Activated naive CD8-positive, alpha-beta T cell treated with anti-CD3 and anti-CD28 coated beads, Interleukin-2, amount 10 ng/mL, durations not matched to agents 7 days and 5 days (primary cell): ENCODE data around the gene PER1. TPM values are rescaled to one million over a fixed set of nuclear protein-coding genes. Genes with fewer than 3 reads are reported as not detected.

Source experiments
- ATAC-seq: fragments of 150-1000 bp; cut with Tn5 transposase; one replicate; pipeline ENCODE4 v1.10.0; 2021; ENCODE audit warnings: low read depth, moderate library complexity
- POLR2A ChIA-PET: fragments of 350-600 bp; sonication (Branson Sonifier 250); formaldehyde crosslinking; loops from one replicate; lab custom pipeline; 2021; ENCODE audit warnings: antibody characterized with exemption; lab: Charles Lee
- DNase-seq: peaks from one replicate; pipeline ENCODE4 v3.0.0; 2021
- H3K27ac Mint-ChIP-seq: one replicate; pipeline ENCODE4 v1.8.0; 2022; ENCODE audit warnings: mild to moderate bottlenecking, mixed read lengths
- H3K27me3 Mint-ChIP-seq: one replicate; pipeline ENCODE4 v1.8.0; 2022; ENCODE audit warnings: mild to moderate bottlenecking, moderate library complexity, mixed read lengths
- H3K36me3 Mint-ChIP-seq: one replicate; pipeline ENCODE4 v1.8.0; 2021; ENCODE audit warnings: mild to moderate bottlenecking, mixed read lengths
- H3K4me1 Mint-ChIP-seq: one replicate; pipeline ENCODE4 v1.8.0; 2021; ENCODE audit warnings: mixed read lengths
- H3K4me3 Mint-ChIP-seq: one replicate; pipeline ENCODE4 v1.8.0; 2022; ENCODE audit warnings: mild to moderate bottlenecking, moderate library complexity, mixed read lengths
- H3K9me3 Mint-ChIP-seq: one replicate; pipeline ENCODE4 v1.8.0; 2021; ENCODE audit warnings: mixed read lengths
- total RNA-seq, 2 experiments: library from RNA; stranded (reverse); gene quantifications; one replicate each; pipeline ENCODE4 v1.2.3, GENCODE V29; 2021

Gene PER1
- total RNA-seq, 2 experiments from 2014 or later, result 52.7 to 53.6 TPM

- peaks cover 7% of the 10 kb centered on the region for H3K36me3 Mint-ChIP-seq
These were observed 3.2 kb upstream of the PER1 start for GRCh38 chr17:8155231-8155995.

GRCh38 chr17:8154608-8155155 is 2.5 kb upstream of the PER1 start:
- H3K4me1 Mint-ChIP-seq, result peaks cover 44% of the 10 kb centered on the region
- ATAC-seq (no peak), DNase-seq (no peak)
- peaks cover 3% of the 10 kb centered on the region for H3K36me3 Mint-ChIP-seq
- no peak overlapping the region for H3K27ac Mint-ChIP-seq
- no peaks in the 10 kb centered on the region for H3K27me3 Mint-ChIP-seq
- no peak overlapping the region for H3K4me3 Mint-ChIP-seq
- POLR2A ChIA-PET, result interaction anchor here (0.6 to 14.8 kb wide), 6 partner anchors 10 to 93 kb away, joined by 4 to 384 read pairs (median 6); partner anchors contain the start of genes CTC1 and TMEM107
- no peaks in the 10 kb centered on the region for H3K9me3 Mint-ChIP-seq

More at GRCh38 chr17:8155231-8155995, 3.2 kb upstream of the PER1 start:
- ATAC-seq, result no peak
- POLR2A ChIA-PET, result interaction anchor here (1.0 to 14.8 kb wide), 10 partner anchors 9 to 224 kb away, joined by 3 to 384 read pairs (median 6); partner anchors contain the start of genes BORCS6, CNTROB, CTC1 and TMEM107
- Mint-ChIP-seq H3K27me3 (no peaks in the 10 kb centered on the region), H3K9me3 (no peaks in the 10 kb centered on the region), H3K4me1 (peaks cover 46% of the 10 kb centered on the region), H3K4me3 (no peak overlapping the region), H3K27ac (no peak overlapping the region)
- no peak for DNase-seq

GRCh38 chr17:8153957-8154607 is 1.9 kb upstream of the PER1 start:
- DNase-seq (peak; percentile 89), ATAC-seq (peak; percentile 0)
- POLR2A ChIA-PET, result interaction anchor here (0.6 to 14.8 kb wide), 8 partner anchors 9 to 94 kb away, joined by 4 to 384 read pairs (median 6); partner anchors contain the start of genes CTC1 and TMEM107
- Mint-ChIP-seq H3K27me3 (no peaks in the 10 kb centered on the region), H3K27ac (no peak overlapping the region), H3K4me1 (peaks cover 44% of the 10 kb centered on the region), H3K9me3 (no peaks in the 10 kb centered on the region), H3K36me3 (peaks cover 5% of the 10 kb centered on the region), H3K4me3 (no peak overlapping the region)

- Mint-ChIP-seq H3K9me3 (no peaks in the 10 kb centered on the region), H3K27ac (no peak overlapping the region), H3K27me3 (no peaks in the 10 kb centered on the region), H3K36me3 (peaks cover 4% of the 10 kb centered on the region), H3K4me1 (peaks cover 39% of the 10 kb centered on the region), H3K4me3 (peak overlapping the region; percentile 68)
- DNase-seq, result no peak
- POLR2A ChIA-PET, result interaction anchor here (0.6 to 14.8 kb wide), 7 partner anchors 9 to 94 kb away, joined by 4 to 384 read pairs (median 7); partner anchors contain the start of genes CTC1 and TMEM107
- no peak for ATAC-seq
These were observed 1.3 kb upstream of the PER1 start for GRCh38 chr17:8153525-8153956.

GRCh38 chr17:8153031-8153451 is 837 bp upstream of the PER1 start:
- ATAC-seq (no peak), DNase-seq (no peak)
- Mint-ChIP-seq H3K4me3 (peak overlapping the region; percentile 95), H3K36me3 (peaks cover 2% of the 10 kb centered on the region), H3K9me3 (no peaks in the 10 kb centered on the region), H3K27me3 (no peaks in the 10 kb centered on the region), H3K27ac (no peak overlapping the region), H3K4me1 (peaks cover 37% of the 10 kb centered on the region)
- POLR2A ChIA-PET, result interaction anchor here (1.3 to 14.8 kb wide), 5 partner anchors 8 to 95 kb away, joined by 4 to 384 read pairs (median 7); partner anchors contain the start of genes CTC1 and TMEM107

GRCh38 chr17:8151641-8152111 is 528 bp downstream of the PER1 start:
- Mint-ChIP-seq H3K4me1 (peaks cover 37% of the 10 kb centered on the region), H3K4me3 (peak overlapping the region; percentile 95), H3K9me3 (no peaks in the 10 kb centered on the region), H3K27ac (no peak overlapping the region), H3K27me3 (no peaks in the 10 kb centered on the region), H3K36me3 (peaks cover 7% of the 10 kb centered on the region)
- DNase-seq (peak; percentile 64), ATAC-seq (no peak)
- POLR2A ChIA-PET, result interaction anchor here (0.8 to 14.8 kb wide), 14 partner anchors 11 to 144 kb away, joined by 3 to 384 read pairs (median 4); partner anchors contain the start of genes AURKB, BORCS6, CTC1 and HES7

- ATAC-seq, result peak; percentile 31
- peak; percentile 94 for DNase-seq
- Mint-ChIP-seq H3K27me3 (no peaks in the 10 kb centered on the region), H3K9me3 (no peaks in the 10 kb centered on the region), H3K36me3 (peaks cover 9% of the 10 kb centered on the region), H3K4me3 (peak overlapping the region; percentile 95), H3K4me1 (peaks cover 37% of the 10 kb centered on the region), H3K27ac (no peak overlapping the region)
- POLR2A ChIA-PET, result interaction anchor here (0.7 to 14.8 kb wide), 10 partner anchors 10 to 98 kb away, joined by 3 to 384 read pairs (median 4); partner anchors contain the start of genes AURKB, BORCS6, HES7 and PFAS
These were observed 1.0 kb downstream of the PER1 start for GRCh38 chr17:8151120-8151640.

- POLR2A ChIA-PET, result interaction anchor here (0.5 to 14.8 kb wide), 10 partner anchors 10 to 623 kb away, joined by 3 to 384 read pairs (median 4); partner anchors contain the start of genes AURKB, BORCS6 and PFAS
- Mint-ChIP-seq H3K4me1 (peaks cover 35% of the 10 kb centered on the region), H3K9me3 (no peaks in the 10 kb centered on the region), H3K4me3 (peak overlapping the region; percentile 95), H3K27me3 (no peaks in the 10 kb centered on the region), H3K27ac (no peak overlapping the region), H3K36me3 (peaks cover 11% of the 10 kb centered on the region)
- ATAC-seq (no peak), DNase-seq (no peak)
These were observed 1.7 kb downstream of the PER1 start for GRCh38 chr17:8150194-8151119.

GRCh38 chr17:8149419-8150193 is 2.6 kb downstream of the PER1 start:
- no peaks in the 10 kb centered on the region for H3K9me3 Mint-ChIP-seq
- peaks cover 27% of the 10 kb centered on the region for H3K4me1 Mint-ChIP-seq
- POLR2A ChIA-PET, result interaction anchor here (0.5 to 2.1 kb wide), 3 partner anchors 14 to 622 kb away, joined by 3 to 11 read pairs (median 3); no protein-coding TSS in a partner anchor
- peaks cover 11% of the 10 kb centered on the region for H3K36me3 Mint-ChIP-seq
- ATAC-seq (no peak), DNase-seq (no peak)
- H3K4me3 Mint-ChIP-seq, result no peak overlapping the region
- H3K27me3 Mint-ChIP-seq, result no peaks in the 10 kb centered on the region
- no peak overlapping the region for H3K27ac Mint-ChIP-seq

- DNase-seq, result no peak
- Mint-ChIP-seq H3K27me3 (no peaks in the 10 kb centered on the region), H3K4me1 (peaks cover 21% of the 10 kb centered on the region), H3K9me3 (no peaks in the 10 kb centered on the region), H3K4me3 (no peak overlapping the region), H3K27ac (no peak overlapping the region), H3K36me3 (peaks cover 15% of the 10 kb centered on the region)
- POLR2A ChIA-PET, result interaction anchor here (1.4 kb wide), 1 partner anchor 8 kb away, joined by 5 read pairs; no protein-coding TSS in a partner anchor
- ATAC-seq, result no peak
These were observed 3.6 kb downstream of the PER1 start for GRCh38 chr17:8148560-8148959.

GRCh38 chr17:8147805-8148404 is 4.3 kb downstream of the PER1 start:
- H3K4me3 Mint-ChIP-seq, result no peak overlapping the region

More at GRCh38 chr17:8147805-8148404, 4.3 kb downstream of the PER1 start:
- POLR2A ChIA-PET, result interaction anchor here (1.1 to 1.4 kb wide), 2 partner anchors 9 to 82 kb away, joined by 3 to 5 read pairs; no protein-coding TSS in a partner anchor
- peaks cover 15% of the 10 kb centered on the region for H3K36me3 Mint-ChIP-seq
- peaks cover 14% of the 10 kb centered on the region for H3K4me1 Mint-ChIP-seq
- H3K27me3 Mint-ChIP-seq, result no peaks in the 10 kb centered on the region
- DNase-seq (no peak), ATAC-seq (no peak)
- no peak overlapping the region for H3K27ac Mint-ChIP-seq
- no peaks in the 10 kb centered on the region for H3K9me3 Mint-ChIP-seq
